NOMO-1 treated with dmso at 0.1 percent for 144 hours (cell line): ENCODE measurements around the gene IQCF5.
"Not testable (repeated sequence)": the region's sequence is repeated elsewhere in the genome, so short reads cannot be mapped to it uniquely, and the experiment has no call there.

Experiments used
- DNase-seq: peaks from one replicate; lab custom pipeline; 2025; ENCODE audit not compliant: unreplicated experiment; lab: John Stamatoyannopoulos, UW

The IQCF5 gene

DNA sequence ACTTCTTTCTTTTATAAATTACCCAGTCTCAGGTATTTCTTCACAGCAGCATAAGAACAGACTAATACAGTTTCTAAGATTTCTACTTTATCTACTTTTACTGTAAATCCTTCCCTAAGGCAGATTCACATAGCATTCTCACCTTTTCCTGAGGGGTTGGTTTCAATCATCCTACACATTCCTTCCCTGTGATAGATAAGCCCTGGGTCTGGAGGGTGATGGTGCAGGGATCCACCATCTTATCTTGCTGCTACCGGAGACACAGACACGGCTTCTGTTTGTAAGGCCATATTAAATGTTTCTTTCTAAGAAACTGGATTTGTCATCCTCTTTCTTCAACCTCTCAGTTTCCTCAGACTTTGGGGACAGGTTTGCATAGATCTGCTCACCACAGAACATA is 6.1 kb downstream of the IQCF5 start:
- DNase-seq: no peak

DNA sequence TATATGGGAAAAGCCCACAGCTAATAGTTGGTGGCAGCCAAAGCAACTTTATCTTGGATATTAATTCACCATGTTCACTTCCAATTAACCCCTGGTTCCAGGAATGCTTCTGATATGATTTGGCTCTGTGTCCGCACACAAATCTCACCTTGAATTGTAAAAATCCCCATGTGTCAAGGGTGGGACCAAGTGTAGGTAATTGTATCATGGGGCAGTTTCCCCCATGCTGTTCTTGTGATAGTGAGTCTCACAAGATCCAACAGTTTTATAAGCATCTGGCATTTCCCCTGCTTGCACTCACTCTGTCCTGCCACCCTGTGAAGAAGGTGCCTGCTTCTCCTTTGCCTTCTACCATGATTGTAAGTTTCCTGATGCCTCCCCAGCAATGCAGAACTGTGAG is 6.5 kb downstream of the IQCF5 start:
- not testable (repeated sequence) for DNase-seq

GRCh38 chr3:51862886-51863285 is 12.5 kb downstream of the IQCF5 start:
- DNase-seq: no peak

GRCh38 chr3:51860703-51861665 is 14.4 kb downstream of the IQCF5 start, which contains the start of gene IQCF2:
TSS of gene IQCF2 (plus strand) at chr3:51861615. CDS start at chr3:51861667, 52 bp downstream.
- no peak for DNase-seq

DNA sequence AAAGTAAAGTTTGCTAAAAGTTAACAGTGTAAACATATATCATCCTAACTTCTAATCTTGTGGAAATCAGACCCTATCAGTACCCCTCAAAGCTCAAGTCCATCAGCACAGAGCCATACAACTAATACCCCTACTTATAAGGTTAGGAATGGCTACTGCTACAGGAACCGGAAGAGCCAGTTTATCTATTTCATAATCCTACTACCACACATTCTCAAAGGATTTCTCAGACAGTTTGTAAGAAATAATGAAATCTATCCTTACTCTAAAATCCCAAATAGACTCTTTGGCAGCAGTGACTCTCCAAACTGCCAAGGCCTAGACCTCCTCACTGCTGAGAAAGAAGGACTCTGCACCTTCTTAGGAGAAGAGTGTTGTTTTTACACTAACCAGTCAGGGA is 20.0 kb downstream of the IQCF5 start:
- DNase-seq: not testable (repeated sequence)

GRCh38 chr3:51845129-51845528 is 30.3 kb downstream of the IQCF5 start:
- no peak for DNase-seq

DNA sequence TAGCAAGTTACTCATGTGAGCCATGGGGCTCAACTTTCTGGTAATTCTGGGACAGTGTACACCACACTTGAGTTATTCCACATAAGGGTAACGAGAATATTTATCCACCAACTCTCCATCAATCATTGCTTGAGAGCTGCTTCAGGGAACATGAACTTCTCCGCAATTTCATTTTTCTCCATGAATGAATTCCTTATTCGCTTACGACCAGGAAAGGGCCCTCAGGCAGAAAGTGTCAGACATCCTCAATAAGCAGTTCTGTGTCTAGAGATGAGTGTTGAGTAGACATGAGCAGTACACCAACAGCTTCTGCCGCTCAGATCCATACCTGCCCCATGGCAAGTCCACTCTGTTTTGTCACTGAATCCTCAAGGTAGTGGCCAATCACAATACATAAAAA is 38.8 kb downstream of the IQCF5 start:
- DNase-seq: no peak

DNA sequence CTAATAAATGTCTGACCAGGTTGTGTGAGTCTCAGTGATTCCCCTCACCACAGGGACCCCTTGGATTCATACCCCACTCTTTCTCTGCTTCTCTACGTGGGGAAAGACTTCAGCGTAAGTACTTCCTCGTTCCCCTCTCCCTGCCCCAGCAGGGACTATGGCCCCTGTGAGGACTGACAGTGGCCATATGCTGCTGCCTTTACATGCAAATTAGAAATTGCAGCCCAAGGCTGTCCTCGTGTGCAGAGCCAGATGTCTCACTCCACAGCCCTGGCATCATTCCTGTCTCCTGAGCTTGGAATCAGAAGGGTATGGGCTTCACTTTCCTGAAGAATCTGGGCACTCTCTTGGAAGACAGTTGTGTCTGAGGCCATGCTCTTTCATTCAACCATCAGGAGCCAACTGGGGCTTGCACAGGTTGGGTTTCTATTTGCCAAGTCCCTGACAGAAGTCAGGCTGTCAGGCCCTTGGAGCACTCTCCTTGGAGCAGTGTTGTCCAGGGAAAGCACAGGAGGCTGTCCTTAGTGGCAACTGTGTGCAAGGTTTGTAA is 44.5 kb downstream of the IQCF5 start:
- no peak for DNase-seq

DNA sequence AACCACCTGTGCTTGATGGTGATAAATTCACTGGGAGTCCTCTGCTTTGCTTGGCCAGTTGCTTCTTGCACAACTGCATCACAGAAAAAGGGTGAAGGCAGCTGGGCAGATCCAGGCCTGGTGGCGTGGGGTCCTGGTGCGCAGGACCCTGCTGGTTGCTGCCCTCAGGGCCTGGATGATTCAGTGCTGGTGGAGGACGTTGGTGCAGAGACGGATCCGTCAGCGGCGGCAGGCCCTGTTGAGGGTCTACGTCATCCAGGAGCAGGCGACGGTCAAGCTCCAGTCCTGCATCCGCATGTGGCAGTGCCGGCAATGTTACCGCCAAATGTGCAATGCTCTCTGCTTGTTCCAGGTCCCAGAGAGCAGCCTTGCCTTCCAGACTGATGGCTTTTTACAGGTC is 45.1 kb downstream of the IQCF5 start:
- no peak for DNase-seq

- DNase-seq: no peak
Observed at GRCh38 chr3:51828297-51828696, 47.1 kb downstream of the IQCF5 start.
